ENCODE data around the gene RAB5B. TPM values are rescaled to one million over a fixed set of nuclear protein-coding genes. Genes with fewer than 3 reads are reported as not detected.
A peak's percentile ranks its signal among the peaks of the same experiment; 100 is the strongest.

The RAB5B gene
- polyA plus RNA-seq, 2 of the 4 experiments (the other 2 are of a cell fraction), result 37.2 to 90.4 TPM

- no peak for FAIRE-seq
- H3K4me2 ChIP-seq, result peak overlapping the region; percentile 79
- 6% methylated on average over 26 of the region's 60 CpGs for WGBS (ENCODE audit: missing lambda C conversion rate)
- peak overlapping the region; percentile 54 for H3K4me3 ChIP-seq
- DNase-seq (ENCODE audit: low read depth in 1 of 2, low spot score in 1 of 2), result peak in 1 of 2 experiments; percentile 44
- ChIA-PET CTCF (interaction anchor here (0.6 to 2.7 kb wide), 15 partner anchors 8 to 446 kb away, joined by 3 to 48 read pairs (median 4); partner anchors contain the start of gene SUOX), POLR2A (interaction anchor here (0.7 to 1.7 kb wide), 3 partner anchors 42 to 114 kb away, joined by 4 to 5 read pairs (median 4); partner anchors contain the start of genes DNAJC14, ORMDL2, RAB5B and SARNP)
- peaks cover 40% of the 10 kb centered on the region for H3K4me1 ChIP-seq
- H3K9me3 ChIP-seq, result no peaks in the 10 kb centered on the region
- peak; percentile 42 to 57; a peak in 5 of 6 replicates for ATAC-seq
- TF ChIP-seq MAZ (IDR thresholded peaks at IDR 0.05; ENCODE audit: borderline replicate concordance, low read depth, low read length) (no peak), ESRRA (IDR thresholded peaks at IDR 0.05; ENCODE audit: borderline replicate concordance, low read length) (no peak), POLR2A (IDR thresholded peaks at IDR 0.05; ENCODE audit: low read length) (no peak), HOXB5 (CRISPR knock-in tag; IDR thresholded peaks at IDR 0.05) (no peak), RAD21 (conservative IDR thresholded peaks at IDR 0.05 in 1 of 2, IDR thresholded peaks at IDR 0.05 in 1 of 2) (no peak), USF2 (IDR thresholded peaks at IDR 0.05) (no peak), MYC (IDR thresholded peaks at IDR 0.05; ENCODE audit: borderline replicate concordance, low read length) (no peak)
- peak overlapping the region; percentile 74 to 88 for H3K27ac ChIP-seq
Observed at GRCh38 chr12:55931780-55932550, 41.9 kb upstream of the RAB5B start.

- TF ChIP-seq TP53 (CRISPR knock-in tag; IDR thresholded peaks at IDR 0.05) (no peak), KDM5A (IDR thresholded peaks at IDR 0.05) (no peak), MAFK (IDR thresholded peaks at IDR 0.05; ENCODE audit: partially characterized antibody) (no peak), NPAS2 (CRISPR knock-in tag; IDR thresholded peaks at IDR 0.05; ENCODE audit: borderline replicate concordance) (no peak), ZNF302 (CRISPR knock-in tag; IDR thresholded peaks at IDR 0.05) (no peak)
- FAIRE-seq (no peak), ATAC-seq (peak in 1 of 2 experiments; percentile 2; a peak in 2 of 6 replicates), DNase-seq (ENCODE audit: low read depth in 1 of 2, low spot score in 1 of 2) (peak in 1 of 2 experiments; percentile 32)
- POLR2A ChIA-PET, result interaction anchor here (1.6 to 1.7 kb wide), 2 partner anchors 103 to 203 kb away, joined by 3 to 5 read pairs; partner anchors contain the start of genes CD63 and DNAJC14
- peak overlapping the region; percentile 79 for H3K4me2 ChIP-seq
- no peaks in the 10 kb centered on the region for H3K9me3 ChIP-seq
- H3K27ac ChIP-seq, result peak overlapping the region; percentile 74 to 88; a peak in 5 of 6 replicates
- CTCF ChIA-PET, result interaction anchor here (1.1 to 15.2 kb wide), 5 partner anchors 15 to 195 kb away, joined by 3 to 179 read pairs (median 5); no protein-coding TSS in a partner anchor
- peak overlapping the region; percentile 54 for H3K4me3 ChIP-seq
- H3K4me1 ChIP-seq, result peaks cover 40% of the 10 kb centered on the region
- 20% methylated on average over 4 of the region's 4 CpGs for WGBS (ENCODE audit: missing lambda C conversion rate)
Observed at GRCh38 chr12:55932551-55932910, 41.3 kb upstream of the RAB5B start.

GRCh38 chr12:55933169-55933798 is 40.6 kb upstream of the RAB5B start:
- DNase-seq (ENCODE audit: low read depth in 1 of 2, low spot score in 1 of 2) (peak; percentile 41 to 53), ATAC-seq (0 out of 6 replicates have a peak, but pooled peaks of 1 of the 2 experiments have one; percentile 3), FAIRE-seq (no peak)
- H3K4me3 ChIP-seq, result no peak overlapping the region
- peak overlapping the region; percentile 79 for H3K4me2 ChIP-seq
- H3K9me3 ChIP-seq, result no peaks in the 10 kb centered on the region
- WGBS (ENCODE audit: missing lambda C conversion rate), result 41% methylated on average over 7 of the region's 7 CpGs
- peaks cover 38% of the 10 kb centered on the region for H3K4me1 ChIP-seq
- H3K27ac ChIP-seq, result peak overlapping the region; percentile 74 to 88; a peak in 4 of 6 replicates
- no peak for TF ChIP-seq FOSL2 (IDR thresholded peaks at IDR 0.05)
- no peak for TF ChIP-seq FOSL2 (CRISPR knock-in tag; IDR thresholded peaks at IDR 0.05)
- TF ChIP-seq CBX2 (IDR thresholded peaks at IDR 0.05; ENCODE audit: borderline replicate concordance, low read depth), result no peak
- no peak for TF ChIP-seq SMC3 (IDR thresholded peaks at IDR 0.05)
- no peak for TF ChIP-seq POLR2AphosphoS2 (conservative IDR thresholded peaks at IDR 0.05; ENCODE audit: low read length)
- TF ChIP-seq TFCP2L1 (CRISPR knock-in tag; IDR thresholded peaks at IDR 0.05), result no peak
- CTCF ChIA-PET, result interaction anchor here (0.9 to 15.2 kb wide), 10 partner anchors 12 to 196 kb away, joined by 3 to 179 read pairs (median 6); partner anchors contain the start of gene RAB5B
- POLR2A ChIA-PET, result interaction anchor here (0.7 to 1.7 kb wide), 4 partner anchors 104 to 204 kb away, joined by 3 to 7 read pairs (median 4); partner anchors contain the start of genes CD63, DNAJC14, ORMDL2 and SARNP
